NCI-H446 treated with DMSO at 0.1 percent for 48 hours (cell line): ENCODE data around the gene RERE.
"Not testable (repeated sequence)": the region's sequence is repeated elsewhere in the genome, so short reads cannot be mapped to it uniquely, and the experiment has no call there.

Source experiments
- DNase-seq: peaks from one replicate; lab custom pipeline; 2025; lab: John Stamatoyannopoulos, UW

The RERE gene

DNA sequence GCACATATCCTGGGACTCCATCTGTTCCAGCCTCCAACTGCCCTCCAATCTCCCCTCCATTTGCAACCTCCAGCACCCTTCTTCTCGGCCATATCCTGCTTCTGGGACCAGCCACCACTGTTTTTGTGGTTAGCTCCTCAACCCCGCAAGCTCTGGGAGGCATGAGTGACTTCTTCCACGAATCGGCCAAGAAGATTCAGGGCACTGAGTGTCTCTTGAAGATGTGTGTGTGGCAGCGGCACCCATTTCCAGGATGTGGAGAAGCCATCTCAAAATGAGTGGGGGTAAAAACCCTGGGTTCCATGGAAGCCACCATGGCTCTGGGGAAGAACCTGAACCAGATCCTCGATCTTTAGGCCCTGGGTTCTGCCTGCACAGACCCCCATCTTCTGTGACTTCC is 304.9 kb downstream of the RERE start:
- DNase-seq: no peak

DNA sequence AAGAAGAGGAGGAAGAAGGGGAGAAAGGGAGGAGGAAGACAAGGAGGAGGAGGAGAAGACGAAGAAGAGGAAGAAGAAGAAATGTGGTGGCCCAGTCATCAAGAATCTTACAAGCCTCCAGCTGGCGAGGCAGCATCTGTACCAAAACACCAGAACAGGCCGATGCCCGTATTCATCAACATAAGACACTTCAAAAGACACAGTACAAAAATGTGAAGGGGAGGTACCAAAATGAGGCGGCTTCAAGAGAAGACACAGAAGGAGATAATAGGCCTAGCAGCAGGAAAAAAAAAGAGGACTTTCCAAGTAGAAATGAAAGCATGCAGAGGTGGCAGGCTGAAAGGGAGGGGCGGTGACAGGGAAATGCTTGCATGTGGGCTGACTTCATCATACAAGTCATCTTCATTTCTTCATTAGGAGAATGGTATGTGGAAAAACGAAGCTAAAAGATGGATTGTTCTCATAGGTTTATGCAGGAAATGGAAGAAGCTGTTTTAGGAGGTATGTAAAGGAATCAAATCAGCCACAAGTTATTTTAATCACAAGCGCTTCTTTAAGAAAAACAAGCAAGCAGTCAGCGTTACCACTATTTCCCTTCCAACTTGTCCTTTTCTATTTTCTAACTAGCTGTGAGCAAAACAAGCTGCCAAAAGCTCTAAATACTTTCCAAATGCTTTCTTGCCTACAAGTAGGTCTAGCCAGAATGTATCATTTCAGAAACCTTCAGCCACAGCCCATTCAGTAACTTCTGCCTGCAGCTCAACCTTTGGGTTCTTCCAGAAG is 307.2 kb downstream of the RERE start:
- no peak for DNase-seq

DNA sequence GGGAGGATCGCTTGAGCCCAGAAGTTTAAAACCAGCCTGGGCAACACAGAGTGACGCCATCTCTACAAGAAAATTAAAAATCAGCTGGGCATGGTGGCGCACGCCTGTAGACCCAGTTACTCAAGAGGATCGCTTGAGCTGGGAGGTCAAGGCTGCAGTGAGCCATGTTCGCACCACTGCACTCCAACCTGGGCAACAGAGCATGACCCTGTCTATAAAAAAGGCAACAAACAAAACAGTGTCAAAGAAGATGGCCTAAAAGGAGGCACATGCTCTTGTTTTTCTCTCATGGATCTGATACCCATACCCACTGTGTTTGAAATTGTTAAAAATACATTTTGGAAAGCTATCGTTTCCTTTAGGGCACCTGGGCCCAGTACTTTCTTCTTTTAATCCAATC is 307.9 kb downstream of the RERE start:
- no peak for DNase-seq

DNA sequence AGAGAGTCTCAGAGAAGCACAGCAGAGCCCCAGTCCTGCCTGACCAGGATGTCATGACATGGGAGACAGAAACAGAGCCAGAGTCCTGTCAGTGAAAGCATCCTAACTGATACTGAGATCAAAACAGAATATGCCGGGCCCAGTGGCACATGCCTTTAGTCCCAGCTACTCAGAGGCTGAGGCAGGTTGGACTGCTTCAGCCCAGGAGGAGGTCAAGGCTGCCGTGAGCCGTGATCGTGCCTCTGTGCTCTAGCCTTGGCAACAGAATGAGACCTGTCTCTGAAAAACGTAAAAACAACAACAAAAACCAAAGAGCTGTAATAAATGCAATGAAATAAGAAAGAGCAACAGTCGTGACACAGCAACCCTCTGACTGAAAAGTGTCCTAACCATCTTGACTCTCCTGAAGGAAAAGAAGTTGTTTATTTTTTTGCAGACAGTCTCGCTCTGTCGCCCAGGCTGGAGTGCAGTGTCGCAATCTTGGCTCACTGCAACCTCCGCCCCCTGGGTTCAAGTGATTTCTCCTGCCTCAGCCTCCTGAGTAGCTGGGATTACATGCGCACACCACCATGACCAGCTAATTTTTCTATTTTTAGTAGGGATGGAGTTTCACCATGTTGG is 310.3 kb downstream of the RERE start:
- no peak for DNase-seq

DNA sequence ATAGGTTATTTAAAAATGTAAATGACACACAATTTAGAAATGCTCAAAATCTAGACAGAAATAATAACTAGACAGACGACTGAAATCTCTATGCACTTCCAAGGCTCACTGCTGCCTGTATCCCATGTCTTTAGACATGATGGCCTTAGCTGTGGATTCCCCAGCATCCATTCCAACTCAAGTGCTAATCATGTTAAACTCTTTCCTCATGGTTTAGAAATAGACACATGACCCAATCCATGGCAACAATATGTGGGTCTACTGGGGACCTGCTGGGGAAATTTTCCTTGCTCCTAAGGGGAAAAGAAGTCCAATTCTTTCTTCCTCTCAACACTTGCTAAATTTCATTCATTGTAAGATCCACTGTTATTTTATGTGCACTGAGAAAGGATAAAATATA is 311.0 kb downstream of the RERE start:
- DNase-seq: no peak

DNA sequence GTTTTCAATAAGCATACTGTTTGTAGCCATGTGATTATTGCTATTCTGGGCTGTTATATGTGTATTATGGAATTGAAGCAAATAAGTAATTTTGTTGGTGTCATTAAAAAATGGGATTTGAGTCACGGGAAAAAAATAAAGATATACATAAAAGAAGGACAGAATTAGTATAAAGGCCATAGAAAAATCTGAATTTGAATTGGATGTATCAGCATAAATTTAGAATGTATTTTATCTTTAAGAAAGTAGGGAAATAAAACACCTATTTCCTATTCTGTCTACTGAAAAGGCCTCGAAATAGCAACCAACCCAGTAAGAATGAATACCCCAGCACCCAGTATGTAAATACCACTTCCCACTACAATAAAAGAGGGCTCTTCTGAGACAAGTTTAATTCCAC is 313.6 kb downstream of the RERE start:
- DNase-seq: no peak

DNA sequence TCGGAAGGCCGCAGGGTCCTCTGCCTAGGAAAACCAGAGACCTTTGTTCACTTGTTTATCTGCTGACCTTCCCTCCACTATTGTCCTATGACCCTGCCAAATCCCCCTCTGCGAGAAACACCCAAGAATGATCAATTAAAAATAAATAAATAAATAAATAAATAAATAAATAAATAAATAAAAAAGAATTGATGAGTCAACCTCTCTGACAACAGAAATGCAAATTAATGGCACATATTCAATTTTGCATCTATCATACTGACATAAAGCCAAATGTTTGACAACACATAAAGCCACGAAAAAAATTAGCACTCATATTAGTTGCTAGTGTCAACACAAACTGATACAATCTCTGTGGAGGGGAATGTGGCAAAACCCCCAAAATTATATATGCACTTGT is 314.5 kb downstream of the RERE start:
- DNase-seq: not testable (repeated sequence)

DNA sequence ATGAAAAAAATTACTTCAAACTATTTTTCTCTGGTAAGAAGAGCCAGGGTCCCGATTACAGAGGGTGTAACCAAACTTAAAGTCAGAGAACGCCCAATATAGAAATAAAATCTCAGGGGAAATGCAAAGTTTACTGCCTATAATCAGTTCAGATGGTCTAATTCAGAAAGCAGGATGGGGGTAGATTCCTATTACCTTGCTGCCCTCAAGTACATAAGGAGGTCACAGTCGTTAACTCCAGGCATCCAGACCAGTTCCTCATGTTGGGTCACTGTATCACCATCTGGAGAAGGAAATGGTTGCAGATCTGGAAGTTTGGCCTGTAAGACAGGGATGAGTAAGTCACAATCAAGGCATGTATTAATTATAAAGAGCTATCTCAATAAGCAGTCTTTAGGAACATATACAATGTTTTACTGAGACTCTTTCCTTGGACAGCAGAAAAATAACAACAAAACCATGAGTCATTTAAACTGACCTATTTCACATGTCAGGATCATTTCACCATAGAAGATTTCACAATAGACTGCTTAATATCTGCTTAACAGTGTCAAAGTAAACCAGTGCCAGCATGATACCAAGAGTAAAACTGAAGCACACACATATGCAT is 320.1 kb downstream of the RERE start:
- DNase-seq: no peak

DNA sequence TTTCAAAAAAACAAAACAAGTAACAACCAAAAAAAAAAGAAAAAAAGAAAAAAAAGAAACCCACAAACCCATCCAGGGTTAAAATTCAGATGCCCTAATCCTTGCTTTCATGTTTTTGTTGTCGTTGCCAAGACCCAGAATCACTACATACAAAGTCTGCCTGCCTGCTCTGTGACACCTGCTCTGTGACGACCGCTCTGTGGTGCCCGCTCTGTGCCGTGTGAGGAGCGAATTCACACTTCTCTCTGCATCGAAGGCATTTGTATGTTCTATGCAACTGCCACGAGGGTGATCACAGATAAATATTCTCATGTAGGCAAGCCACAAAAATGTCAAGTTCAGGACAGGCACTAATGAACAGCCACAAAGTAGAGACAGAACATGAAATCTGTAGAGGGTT is 321.0 kb downstream of the RERE start:
- DNase-seq: no peak

DNA sequence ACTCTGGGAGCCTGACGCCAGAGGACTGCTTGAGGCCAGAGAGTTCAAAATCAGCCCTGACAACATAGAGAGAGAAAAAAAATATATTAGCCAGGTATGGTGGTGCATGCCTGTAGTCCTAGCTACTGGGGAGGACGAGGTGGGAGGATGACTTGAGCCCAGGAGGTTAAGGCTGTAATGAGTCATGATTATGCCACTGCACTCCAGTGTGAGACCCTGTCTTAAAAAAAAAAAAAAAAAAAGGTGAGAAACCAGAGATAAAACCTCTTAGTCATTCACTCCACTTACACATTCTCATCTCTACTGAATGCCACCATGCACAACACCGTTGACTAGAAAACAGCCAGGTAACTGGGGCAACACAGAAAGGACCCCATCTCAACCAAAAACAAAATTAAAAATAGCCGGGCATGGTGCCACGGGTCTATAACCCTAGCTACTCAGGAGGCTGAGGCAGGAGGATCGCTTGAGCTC is 321.5 kb downstream of the RERE start:
- no peak for DNase-seq

DNA sequence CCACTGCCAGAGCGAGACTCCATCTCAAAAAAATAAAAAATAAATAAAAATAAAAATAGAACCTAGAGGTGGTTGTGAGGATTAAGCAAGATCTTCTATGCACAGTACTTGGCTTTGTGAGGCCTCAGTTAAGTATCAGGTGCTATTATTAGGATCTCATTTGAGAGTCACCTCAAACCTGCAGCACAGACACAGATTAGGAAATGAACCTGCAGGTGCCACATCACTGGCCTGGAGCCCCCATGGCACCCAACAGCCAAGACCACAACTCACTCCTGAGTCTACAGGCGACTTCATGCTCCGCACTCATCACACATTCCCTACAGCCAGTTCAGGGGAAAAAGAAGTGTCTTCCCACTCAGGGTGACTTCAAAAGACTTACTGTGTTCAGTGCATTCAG is 322.8 kb downstream of the RERE start:
- DNase-seq: no peak

DNA sequence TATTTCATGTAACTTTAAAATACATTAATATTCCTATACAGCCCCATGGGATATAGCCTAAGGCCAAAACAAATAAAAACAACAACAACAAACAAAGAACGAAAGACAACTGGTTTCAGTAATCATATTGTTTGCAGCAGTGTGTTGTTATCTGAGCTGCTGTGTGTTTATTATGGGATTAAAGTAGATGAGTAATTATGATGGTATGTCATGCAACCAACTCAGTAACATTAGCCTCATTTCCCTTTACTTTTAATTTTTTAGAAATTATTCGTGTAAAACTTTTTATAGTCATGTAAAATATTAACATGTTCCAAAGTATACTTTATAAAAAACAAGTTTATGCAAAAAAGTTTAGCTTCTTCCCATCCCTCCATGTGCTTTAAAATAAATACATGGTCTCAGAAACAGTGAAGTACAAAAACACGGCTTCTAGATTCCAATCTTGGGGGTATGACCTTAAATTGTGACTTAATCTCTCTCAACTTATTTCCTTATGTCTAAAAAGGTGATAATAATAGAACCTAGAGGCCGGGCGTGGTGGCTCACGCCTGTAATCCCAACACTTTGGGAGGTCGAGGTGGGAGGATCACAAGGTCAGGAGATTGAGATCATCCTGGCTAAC is 323.4 kb downstream of the RERE start:
- no peak for DNase-seq

DNA sequence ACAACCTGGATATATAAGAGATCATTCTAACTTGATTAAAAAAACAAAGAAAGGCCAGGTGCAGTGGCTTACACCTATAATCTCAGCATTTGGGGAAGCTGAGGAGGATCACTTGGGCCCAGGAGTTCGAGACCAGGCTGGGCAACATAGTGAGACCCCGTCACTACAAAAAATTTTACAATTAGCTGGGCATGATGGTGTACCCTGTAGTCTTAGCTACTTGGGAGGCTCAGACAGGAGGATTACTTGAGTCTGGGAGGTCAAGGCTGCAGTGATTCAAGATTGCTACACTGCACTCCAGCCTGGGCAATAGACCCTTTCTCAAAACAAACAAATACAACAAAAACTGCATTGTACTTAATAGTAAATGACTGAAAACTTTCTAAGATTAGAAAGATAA is 330.2 kb downstream of the RERE start:
- no peak for DNase-seq

DNA sequence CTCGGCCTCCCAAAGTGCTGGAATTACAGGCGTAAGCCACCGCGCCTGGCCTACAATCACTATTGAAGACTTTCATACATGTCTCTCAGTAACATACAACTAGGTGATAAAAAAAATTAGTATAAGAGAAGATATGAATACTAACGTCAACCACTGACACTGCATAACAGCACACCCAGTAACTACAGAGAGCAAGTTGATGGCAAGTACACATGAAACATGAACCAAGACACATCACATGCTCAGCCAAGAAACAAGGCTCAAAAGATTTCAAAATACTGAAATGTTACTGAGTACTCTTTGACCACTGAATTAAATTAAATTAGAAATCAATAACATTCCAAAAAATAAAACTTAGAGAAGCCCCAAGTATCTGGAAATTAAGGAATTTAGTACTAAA is 331.4 kb downstream of the RERE start:
- no peak for DNase-seq

DNA sequence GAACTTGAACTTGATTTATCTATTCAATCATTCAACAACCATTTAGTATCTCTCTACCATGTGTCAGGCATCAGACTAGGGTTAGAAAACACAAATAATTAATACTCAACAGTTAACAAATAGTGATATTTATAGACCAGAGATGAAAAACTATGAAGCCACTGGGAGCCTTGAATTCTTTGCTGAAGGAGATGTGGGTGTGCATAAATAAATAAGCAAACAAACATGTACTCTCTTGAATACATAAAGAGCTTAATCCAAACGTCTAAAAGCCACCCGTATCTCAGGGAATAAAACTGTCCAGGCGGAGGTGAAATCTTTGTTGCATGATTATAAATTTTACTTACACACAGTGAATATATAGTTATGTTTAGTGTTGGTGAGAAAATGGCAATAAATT is 333.9 kb downstream of the RERE start:
- DNase-seq: no peak

DNA sequence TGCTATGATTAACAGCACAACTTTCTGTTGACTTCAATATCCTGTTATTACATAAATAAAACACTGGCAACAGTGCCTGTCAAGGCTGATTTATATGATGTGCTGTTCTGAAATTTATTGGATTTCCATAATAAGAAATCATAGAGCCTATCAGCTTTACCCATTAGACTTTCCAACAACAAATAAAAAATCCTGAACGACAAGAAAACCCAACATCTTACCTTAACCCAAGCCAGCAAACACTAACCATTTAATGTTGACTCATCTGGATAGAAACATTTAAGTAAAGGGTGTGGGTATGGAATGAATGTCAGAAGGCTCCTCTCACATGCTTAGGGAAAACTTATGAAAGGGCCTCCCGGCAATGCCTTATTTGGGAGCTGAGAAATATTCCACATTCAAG is 334.5 kb downstream of the RERE start:
- no peak for DNase-seq

DNA sequence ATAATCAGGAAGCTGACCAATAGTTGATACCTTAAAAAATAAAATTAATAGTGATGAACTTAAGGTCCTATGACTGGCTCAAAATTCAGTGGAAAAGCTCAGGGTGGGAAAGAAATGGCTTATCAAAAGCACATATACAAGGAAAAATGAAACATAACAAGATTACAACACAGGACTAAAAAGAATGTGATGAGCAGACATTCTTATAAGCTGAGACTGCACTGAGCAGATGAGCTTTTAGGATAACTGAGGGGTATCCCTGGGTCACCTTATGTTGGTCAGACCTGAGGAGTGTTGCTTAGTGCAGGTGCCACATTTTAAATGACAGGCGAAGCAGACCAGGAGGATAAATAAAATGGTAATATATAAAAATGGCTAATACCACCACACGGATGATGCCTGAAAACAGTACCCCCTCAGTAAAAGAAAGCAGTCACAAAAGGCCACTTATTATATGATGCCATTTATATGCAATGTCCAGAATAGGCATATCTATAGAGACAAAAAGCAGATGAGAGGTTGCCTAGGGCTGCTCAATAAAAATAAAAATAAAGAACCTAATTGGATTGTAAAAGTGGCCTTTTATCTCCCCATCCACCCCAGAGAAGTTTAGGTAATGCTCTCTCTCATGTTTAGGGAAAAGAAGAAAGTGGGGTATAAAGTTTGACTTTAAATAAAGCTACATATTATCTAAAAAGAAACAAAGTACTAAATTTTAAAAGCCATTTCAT is 335.6 kb downstream of the RERE start:
- DNase-seq: no peak

DNA sequence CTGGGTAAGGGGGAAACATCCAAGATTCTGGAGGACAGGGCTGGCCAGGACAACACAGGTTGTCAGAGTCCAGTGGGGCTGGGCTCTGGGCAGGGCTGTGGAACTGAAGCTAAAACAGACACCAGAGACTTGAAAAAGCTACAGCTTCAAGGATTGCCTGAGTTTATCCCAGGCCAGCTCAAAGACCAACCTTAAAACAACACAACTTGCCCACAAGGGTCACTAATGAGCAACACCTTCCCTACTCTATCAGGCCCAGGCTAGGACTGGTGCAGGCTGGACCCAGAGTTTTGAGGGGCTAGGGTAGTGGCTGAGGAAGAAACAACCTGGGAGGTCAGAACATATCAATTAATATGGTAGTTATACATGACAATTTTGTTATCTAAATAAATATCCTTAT is 338.9 kb downstream of the RERE start:
- DNase-seq: no peak

DNA sequence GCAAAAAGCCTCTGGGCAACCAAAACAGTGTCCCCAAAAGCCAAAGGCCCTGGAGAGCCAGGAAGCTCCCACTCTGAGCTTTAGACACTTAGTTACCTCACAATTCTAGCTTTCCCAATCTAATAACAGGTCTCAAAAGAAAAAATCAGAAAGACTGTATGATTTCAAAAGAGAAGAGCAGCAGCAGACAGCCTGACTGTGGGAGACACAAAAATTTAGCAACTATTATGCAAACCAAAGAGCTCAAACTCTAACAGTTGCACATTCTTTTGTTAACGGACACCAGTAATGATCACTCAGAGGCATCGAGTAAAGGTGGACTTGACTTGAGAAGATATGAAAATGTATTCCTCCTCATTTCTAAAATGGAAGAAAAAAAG is 339.5 kb downstream of the RERE start:
- no peak for DNase-seq

DNA sequence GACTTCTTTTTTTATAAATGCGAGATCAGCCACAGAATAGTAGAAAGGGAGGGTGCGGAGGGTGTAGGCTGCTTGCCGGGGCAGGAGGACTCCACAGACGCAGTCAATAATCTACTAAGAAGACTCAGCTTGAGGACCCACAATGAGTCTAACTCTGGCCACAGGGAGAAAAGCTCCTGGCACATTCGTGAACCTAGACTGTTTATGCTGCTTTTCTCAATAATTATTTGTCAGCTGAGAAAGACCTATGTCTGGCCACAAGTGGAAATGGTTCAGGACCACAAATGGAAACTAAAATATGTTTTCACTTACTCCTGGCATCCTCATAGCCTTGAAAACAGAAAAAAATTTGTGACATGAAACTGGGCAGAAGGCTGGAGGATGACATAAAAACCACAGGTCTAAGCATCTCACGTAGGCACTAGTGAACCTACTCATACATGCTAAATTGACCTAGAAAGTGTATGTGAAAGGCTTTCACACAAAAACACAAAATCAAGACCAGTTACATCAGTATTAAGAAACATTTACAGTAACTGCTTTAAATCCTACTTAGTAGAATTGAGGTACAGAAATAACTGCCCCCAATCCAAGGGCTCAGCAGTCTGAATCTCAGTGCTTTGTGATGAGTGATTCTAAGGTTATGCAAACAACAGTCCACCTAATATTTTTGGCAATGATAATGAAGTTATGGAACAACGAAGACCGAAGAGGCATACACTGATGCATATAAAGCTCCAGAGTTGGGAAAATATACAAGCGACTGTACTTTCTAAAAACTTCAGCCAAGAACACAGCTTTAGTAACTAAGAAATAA is 340.1 kb downstream of the RERE start:
- no peak for DNase-seq

DNA sequence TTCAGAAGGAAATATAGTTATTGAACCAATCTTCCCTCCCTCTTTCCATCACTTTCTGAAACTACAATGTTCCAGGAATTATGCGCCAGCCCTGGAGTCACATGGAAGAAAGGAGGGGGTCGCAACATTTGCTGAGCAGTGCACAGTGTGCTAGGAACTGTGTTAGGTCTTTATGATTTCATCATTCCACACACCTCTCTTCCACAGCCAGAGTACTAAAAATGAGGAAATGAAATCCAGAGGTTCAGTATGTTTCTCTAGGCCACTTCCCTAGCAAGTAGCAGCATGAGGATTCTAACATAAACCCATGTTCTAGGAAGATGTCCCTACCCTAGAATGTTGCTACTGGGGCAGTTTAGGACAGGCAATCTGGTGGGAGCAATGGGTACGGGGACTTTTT is 341.4 kb downstream of the RERE start:
- no peak for DNase-seq
